Right lobe of liver (tissue), 4 donors: ENCODE data around the gene MEAF6.

Source experiments
- POLR2A ChIP-seq: fragments of 450-650 bp; IDR thresholded peaks from one replicate; pipeline ENCODE4 v1.6.1; 2017; ENCODE audit warnings: antibody characterized with exemption, mild to moderate bottlenecking
- TF ChIP-seq, protein P1 (sequence below), 4 donors: fragments of 200-600 bp in 3 of 4; fragments of 450-650 bp in 1 of 4; IDR thresholded peaks; one replicate each; pipeline versions ENCODE4 v1.5.1 to v1.8.0; 2016 to 2022; ENCODE audit warnings: antibody characterized with exemption in 4 of 4, mild to moderate bottlenecking in 2 of 4
- donor health status: DM: no; HTN: no; CAD: no.
- donor health status: DM: no; HTN: no; CAD: no.
- donor health status: DM: no; HTN: yes; CAD: no.

DNA sequence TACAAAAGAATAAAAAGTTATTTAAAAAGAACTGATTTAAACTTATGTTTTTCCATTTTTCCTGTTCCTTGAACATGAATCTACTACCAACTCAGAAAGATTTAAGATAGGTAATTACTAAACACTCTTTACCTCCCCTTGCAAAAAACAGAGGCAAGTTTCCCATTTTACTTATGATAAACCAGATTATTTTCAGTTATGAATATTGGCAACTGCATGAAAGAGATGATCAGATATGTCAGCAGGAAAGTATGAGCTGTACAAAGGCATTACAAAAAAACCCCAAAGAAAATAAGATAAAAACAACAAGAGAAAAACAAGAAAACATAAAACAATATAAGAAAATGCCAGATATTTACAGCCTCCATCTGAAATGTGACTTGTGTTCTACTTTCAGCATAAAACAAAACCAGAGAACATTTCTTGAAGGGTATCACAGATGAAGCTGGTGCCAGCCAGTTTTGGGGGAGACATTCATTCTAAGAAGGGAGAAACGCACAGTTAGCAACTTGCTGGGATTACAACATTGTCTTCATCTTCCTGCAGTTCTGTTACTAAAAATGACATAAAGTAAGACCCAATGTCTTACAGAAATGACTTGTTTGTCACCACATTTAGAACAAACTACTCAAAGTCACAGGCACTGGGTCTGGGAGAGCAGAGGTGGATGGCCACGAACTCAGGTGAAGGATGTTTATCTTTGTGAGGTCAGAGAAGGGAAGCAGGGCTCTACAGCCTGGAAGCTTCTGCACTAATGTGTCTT lies 21.0 kb downstream of the MEAF6 start:
- TF ChIP-seq, protein P1, sequence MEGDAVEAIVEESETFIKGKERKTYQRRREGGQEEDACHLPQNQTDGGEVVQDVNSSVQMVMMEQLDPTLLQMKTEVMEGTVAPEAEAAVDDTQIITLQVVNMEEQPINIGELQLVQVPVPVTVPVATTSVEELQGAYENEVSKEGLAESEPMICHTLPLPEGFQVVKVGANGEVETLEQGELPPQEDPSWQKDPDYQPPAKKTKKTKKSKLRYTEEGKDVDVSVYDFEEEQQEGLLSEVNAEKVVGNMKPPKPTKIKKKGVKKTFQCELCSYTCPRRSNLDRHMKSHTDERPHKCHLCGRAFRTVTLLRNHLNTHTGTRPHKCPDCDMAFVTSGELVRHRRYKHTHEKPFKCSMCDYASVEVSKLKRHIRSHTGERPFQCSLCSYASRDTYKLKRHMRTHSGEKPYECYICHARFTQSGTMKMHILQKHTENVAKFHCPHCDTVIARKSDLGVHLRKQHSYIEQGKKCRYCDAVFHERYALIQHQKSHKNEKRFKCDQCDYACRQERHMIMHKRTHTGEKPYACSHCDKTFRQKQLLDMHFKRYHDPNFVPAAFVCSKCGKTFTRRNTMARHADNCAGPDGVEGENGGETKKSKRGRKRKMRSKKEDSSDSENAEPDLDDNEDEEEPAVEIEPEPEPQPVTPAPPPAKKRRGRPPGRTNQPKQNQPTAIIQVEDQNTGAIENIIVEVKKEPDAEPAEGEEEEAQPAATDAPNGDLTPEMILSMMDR (IDR thresholded peaks at IDR 0.05), result no peak
- no peak for TF ChIP-seq POLR2A
